GDM1 (cell line): ENCODE measurements around the gene AGTR1.
"Not testable (repeated sequence)": the region's sequence is repeated elsewhere in the genome, so short reads cannot be mapped to it uniquely, and the experiment has no call there.

Experiments used
- DNase-seq: peaks from one replicate; lab custom pipeline; 2025; lab: John Stamatoyannopoulos, UW

AGTR1 gene

GRCh38 chr3:148718982-148719862 is 21.5 kb downstream of the AGTR1 start:
- DNase-seq = no peak

GRCh38 chr3:148720873-148721272 is 23.2 kb downstream of the AGTR1 start:
- DNase-seq = no peak

- DNase-seq = no peak
Observed at GRCh38 chr3:148723631-148724030, 25.9 kb downstream of the AGTR1 start.

- DNase-seq = no peak
Observed at GRCh38 chr3:148727231-148727630, 29.5 kb downstream of the AGTR1 start.

- DNase-seq = no peak
Observed at GRCh38 chr3:148728753-148729152, 31.1 kb downstream of the AGTR1 start.

GRCh38 chr3:148729476-148730055 is 31.9 kb downstream of the AGTR1 start:
- no peak for DNase-seq

- DNase-seq = no peak
Observed at GRCh38 chr3:148730676-148731075, 33.0 kb downstream of the AGTR1 start.

GRCh38 chr3:148735597-148735996 is 37.9 kb downstream of the AGTR1 start:
- DNase-seq = no peak

- no peak for DNase-seq
Observed at GRCh38 chr3:148736086-148736485, 38.4 kb downstream of the AGTR1 start.

- no peak for DNase-seq
Observed at GRCh38 chr3:148737104-148737530, 39.4 kb downstream of the AGTR1 start.

GRCh38 chr3:148739720-148740119 is 42.0 kb downstream of the AGTR1 start:
- no peak for DNase-seq

GRCh38 chr3:148740291-148740690 is 42.6 kb downstream of the AGTR1 start:
- no peak for DNase-seq

GRCh38 chr3:148741219-148741618 is 43.5 kb downstream of the AGTR1 start:
- DNase-seq = no peak

GRCh38 chr3:148742118-148742517 is 44.4 kb downstream of the AGTR1 start:
- no peak for DNase-seq

GRCh38 chr3:148746053-148746452 is 48.4 kb downstream of the AGTR1 start:
- no peak for DNase-seq

GRCh38 chr3:148748283-148748682 is 50.6 kb downstream of the AGTR1 start:
- no peak for DNase-seq

GRCh38 chr3:148750296-148750695 is 52.6 kb downstream of the AGTR1 start:
- DNase-seq = no peak

- DNase-seq = no peak
Observed at GRCh38 chr3:148751461-148751860, 53.8 kb downstream of the AGTR1 start.

- not testable (repeated sequence) for DNase-seq
Observed at GRCh38 chr3:148753385-148753784, 55.7 kb downstream of the AGTR1 start.

GRCh38 chr3:148755570-148755969 is 57.9 kb downstream of the AGTR1 start:
- DNase-seq = no peak

GRCh38 chr3:148756311-148756710 is 58.6 kb downstream of the AGTR1 start:
- no peak for DNase-seq

GRCh38 chr3:148757238-148758215 is 59.8 kb downstream of the AGTR1 start:
- DNase-seq = no peak
